HG03159 (cell line): ENCODE measurements around the gene UNC50.

ENCODE experiments used
- ATAC-seq: cut with Tn5 transposase; IDR thresholded peaks from one replicate; pipeline ENCODE4 v1.9.1; 2021; ENCODE audit warnings: mild to moderate bottlenecking, moderate library complexity; ENCODE audit not compliant: unreplicated experiment

Gene UNC50, protein sequence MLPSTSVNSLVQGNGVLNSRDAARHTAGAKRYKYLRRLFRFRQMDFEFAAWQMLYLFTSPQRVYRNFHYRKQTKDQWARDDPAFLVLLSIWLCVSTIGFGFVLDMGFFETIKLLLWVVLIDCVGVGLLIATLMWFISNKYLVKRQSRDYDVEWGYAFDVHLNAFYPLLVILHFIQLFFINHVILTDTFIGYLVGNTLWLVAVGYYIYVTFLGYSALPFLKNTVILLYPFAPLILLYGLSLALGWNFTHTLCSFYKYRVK

DNA sequence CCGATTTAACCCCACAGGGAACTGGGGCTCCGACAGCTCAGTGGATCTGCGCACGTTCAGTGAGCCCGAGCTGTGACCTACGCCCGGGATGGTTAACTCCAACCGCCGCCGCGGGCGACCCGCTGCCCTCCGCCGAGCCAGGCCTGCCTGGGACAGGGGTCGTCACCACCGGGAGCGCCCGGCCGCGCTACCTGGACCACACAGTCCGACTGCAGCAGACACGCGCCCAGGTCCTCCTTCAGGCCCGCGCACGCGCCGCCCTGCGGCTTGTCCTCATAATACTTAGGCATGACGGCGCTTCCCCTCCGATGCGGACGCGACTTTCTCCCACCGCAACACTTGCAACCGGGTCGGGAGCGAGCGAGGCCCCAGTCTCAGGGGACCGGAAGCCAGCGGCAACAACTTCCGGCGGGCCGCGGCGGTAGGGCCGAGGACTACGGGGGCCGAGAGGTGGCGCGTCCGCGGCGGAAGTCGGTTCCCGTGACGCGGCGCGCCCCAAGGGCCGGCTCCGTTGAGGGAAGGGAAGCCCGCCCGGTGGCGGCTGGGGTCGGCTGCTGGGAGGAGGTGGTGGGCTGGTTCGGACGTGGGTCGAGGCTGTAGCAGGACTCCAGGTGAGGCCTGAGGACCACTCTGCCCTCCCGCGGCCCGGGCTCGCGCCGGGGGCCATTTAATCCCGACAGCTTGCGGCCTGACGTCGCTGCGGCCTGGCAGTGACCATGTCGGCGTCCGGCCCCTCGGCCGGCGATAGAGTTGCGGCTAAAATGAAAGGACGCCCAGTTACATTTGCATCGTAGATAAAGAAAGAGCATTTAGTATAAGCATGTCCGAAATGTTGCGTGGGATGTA, at the start of gene UNC50, which contains the start of gene COA5:
Gene UNC50, plus strand, starts transcription at position 474 of the 846 bp plus-strand sequence. CDS start 1,171 bp downstream, outside the sequence.
Gene COA5, minus strand, starts transcription at position 397 of the 846 bp plus-strand sequence. Its CDS starts 107 bp downstream, at position 290.
- ATAC-seq, result peak; percentile 84

GRCh38 chr2:98558852-98559530, 49.4 kb upstream of the UNC50 start:
- ATAC-seq, result no peak

DNA sequence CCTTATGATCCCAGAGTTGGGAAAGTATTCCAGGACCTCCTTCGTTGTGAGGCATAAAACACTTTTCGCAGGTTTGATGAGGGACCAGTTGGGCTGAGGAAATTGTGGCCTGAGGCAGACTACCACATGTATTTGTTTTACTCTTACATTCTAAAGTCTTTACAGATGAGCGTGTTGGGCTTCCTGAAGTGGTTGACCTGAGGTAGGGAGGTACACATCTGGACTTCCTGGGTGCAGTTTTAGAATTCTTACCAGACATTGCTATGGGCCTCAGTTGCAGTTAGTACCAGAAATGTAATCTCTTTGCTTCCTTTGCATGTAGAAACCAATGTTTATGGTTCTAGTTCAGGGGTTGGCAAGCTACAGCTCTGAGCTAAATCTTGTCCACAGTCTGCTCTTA, 48.8 kb upstream of the UNC50 start:
- ATAC-seq, result no peak

DNA sequence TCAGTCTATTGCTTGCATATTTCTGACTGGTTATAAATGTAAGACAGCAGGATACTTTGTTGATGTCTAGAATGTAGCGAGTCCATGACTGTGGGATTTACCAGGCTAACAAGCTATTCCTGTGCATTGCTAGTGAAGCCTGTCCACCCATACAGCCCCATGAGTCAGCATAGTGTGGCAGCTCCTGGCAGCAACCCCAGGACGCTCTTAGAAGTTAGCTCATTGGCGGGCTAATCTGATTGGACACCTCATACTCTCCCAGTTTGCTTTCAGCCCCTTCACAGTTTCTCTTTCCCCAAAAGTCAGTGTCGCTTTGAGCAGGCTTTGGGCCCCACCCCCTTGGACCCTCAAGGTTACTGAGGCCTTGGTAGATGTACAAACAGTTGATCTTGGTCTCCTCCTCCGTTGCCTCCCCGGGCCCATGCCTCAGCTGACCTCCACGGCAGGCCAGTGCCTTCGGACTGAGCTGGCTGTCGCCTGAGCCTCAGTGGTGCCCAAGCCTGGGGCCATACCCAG, 48.1 kb upstream of the UNC50 start:
- no peak for ATAC-seq

- no peak for ATAC-seq
These were observed 47.4 kb upstream of the UNC50 start for GRCh38 chr2:98561018-98561417.

- ATAC-seq, result no peak
These were observed 46.3 kb upstream of the UNC50 start for GRCh38 chr2:98561902-98562695.

GRCh38 chr2:98563394-98563793, 45.0 kb upstream of the UNC50 start:
- ATAC-seq, result no peak

- ATAC-seq, result no peak
These were observed 43.8 kb upstream of the UNC50 start for GRCh38 chr2:98564541-98565132.

DNA sequence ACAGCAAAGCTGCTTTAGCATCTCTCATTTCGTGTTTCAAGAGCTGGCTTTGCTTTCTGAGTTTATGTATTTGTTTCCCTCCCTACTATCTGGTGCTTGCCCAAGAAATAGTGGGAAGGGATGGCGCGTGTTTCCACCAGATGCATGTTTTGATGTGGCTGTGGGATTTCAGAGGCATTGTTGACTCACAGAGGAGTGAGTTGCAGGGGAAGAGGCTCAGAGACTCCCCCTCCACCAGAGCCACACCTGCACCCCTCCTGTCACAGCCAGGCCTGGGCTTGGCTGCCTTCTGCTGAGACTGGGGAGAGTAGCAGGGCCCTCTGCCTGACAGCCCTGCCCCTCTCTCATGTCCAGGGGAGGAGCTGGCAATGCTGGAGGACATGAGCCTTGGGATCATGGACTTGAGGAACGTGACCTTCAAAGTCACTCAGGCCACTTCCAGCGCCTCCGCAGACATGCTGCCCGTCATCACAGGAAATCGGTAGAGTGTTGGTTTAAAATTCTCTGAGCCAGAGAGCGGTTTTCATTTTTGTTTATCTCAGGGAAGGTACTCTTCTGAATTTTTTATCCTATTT, 43.0 kb upstream of the UNC50 start:
- ATAC-seq, result no peak

DNA sequence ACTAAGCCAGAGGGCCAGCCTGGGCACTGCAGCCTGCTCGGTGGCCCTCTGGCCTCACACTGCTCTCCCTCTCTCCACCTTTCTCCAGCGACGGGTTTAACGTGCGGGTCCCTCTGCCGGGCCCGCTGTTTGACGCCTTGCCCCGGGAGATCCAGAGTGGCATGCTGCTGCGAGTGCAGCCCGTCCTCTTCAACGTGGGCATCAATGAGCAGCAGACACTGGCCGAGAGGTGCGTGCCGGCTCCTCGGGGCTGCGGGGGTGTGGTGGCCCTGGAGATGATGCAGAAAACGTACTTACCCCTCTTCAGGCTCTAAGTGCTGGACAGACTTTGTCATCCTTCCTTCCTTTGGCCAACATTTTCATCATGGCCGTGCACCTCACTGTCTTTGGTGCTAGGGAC, 42.4 kb upstream of the UNC50 start:
- no peak for ATAC-seq

- no peak for ATAC-seq
These were observed 40.0 kb upstream of the UNC50 start for GRCh38 chr2:98568161-98568956.

GRCh38 chr2:98569197-98569793, 39.1 kb upstream of the UNC50 start:
- no peak for ATAC-seq

DNA sequence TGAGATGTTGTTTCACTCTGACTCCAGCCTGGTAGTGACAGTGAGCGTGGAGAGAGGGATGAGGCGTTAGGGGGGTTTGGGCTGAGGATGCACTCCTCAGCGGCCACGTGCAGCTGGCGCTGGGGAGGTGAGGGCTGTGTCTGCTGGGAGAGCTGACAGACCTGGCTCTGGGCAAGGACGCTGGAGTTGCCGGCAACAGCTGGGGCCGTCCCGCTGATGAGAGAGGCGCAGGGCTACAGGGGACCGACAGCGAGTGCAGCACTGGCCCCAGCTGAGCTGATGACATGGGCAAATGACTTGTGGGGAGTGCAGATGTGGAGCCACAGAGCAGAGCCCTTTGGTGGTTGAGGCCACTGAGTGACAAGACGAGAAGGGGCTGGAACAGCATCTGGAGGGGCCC, 38.5 kb upstream of the UNC50 start:
- ATAC-seq, result no peak

DNA sequence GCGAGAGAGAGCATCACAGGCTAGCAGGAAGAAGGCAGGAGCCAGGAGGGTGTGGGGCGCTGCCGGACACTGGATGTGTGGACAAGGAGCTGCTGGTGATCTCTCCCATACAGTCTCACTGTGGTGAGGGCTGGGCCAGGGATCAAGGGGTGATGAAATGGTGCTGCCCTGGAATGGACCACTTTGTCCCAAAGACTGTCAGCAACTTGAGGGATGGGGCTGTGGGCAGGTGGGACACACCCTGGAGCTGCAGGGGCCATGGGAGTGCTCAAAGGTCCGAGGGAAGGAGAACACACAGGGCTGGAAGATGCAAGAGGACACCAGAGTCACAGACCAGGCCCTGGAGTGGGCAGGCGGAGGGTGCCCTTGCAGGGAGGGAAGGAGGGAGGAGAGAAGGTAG, 38.0 kb upstream of the UNC50 start:
- no peak for ATAC-seq

- no peak for ATAC-seq
These were observed 37.2 kb upstream of the UNC50 start for GRCh38 chr2:98571121-98571701.

- no peak for ATAC-seq
These were observed 36.6 kb upstream of the UNC50 start for GRCh38 chr2:98571796-98572195.

DNA sequence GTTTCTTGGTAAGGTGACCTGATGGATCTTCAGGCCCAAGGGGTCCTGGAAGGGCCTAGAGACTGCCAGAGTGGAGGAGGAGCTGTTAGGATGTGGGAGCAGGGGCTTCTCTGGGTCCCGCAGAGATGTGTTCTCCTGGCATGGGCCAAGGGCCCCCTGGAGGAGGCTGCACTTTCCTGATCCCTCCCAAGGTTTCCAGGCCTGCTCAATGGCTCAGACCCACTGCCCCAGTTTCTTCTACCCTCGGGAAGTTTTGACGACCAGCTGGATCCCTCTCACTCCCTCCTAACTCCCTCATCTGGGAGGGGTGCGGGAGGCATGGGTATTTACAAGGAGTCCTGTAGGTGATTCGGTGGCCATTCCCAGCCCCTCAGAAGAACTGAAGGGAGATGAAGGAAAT, 36.2 kb upstream of the UNC50 start:
- no peak for ATAC-seq

DNA sequence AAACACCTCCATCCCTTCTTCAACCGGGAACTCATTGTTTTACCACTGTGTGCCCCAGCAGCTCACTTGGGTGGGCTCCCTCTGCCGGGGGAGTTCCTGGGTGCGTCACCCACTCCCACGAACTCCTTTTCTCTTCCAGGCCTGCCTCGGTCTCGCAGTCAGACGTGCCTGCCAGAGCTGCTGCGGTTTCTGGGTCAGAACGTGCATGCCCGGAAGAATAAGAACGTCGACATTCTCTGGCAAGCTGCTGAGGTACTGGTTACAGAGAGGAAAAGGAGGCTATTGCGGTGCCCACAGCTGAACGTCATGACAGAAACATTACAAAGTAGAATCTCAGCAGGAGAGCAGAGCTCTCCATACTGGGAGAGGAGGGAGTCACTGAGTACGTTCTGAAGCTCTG, 35.7 kb upstream of the UNC50 start:
- no peak for ATAC-seq
